Prostate gland (tissue), 2 donors: Measurements from ENCODE around the gene ETFBKMT.

Experiments
- CTCF ChIP-seq, 4 experiments: fragments of 200-600 bp in 2 of 4; fragments of 450-650 bp in 2 of 4; sonication (generic) in 2 of 4; IDR thresholded peaks; 1 replicate in 3 of 4; 2 replicates in 1 of 4; pipeline ENCODE4 v1.5.1; 2016 to 2019; ENCODE audit warnings: antibody characterized with exemption in 4 of 4, mild to moderate bottlenecking in 2 of 4, moderate library complexity in 2 of 4
- POLR2A ChIP-seq: fragments of 450-650 bp; IDR thresholded peaks from one replicate; pipeline ENCODE4 v1.6.1; 2016; ENCODE audit warnings: antibody characterized with exemption, mild to moderate bottlenecking
- POLR2AphosphoS5 ChIP-seq: sonication (generic); formaldehyde crosslinking; IDR thresholded peaks from one replicate; pipeline ENCODE4 v1.6.1; 2017; ENCODE audit warnings: antibody characterized with exemption

DNA sequence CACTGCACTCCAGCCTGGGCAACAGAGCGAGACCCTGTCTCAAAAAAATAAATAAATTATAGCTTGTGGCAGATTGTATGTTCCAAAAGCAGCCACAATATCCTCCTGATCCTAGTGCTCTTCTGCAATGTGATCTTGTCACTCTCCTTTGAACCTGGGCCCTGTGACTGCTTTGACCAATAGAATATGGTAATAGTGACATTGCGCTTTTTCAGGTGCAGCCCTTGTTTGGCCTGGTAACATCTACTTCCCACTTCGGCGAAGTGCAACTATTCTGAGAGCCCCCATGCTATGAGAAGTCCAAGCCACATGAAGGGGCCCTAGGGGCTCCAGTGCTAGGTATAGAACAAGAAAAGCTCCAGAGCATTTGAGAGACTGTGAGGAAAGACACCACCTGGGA is 37.5 kb upstream of the ETFBKMT start:
- TF ChIP-seq POLR2A (no peak), CTCF (IDR thresholded peaks at IDR 0.05) (no peak), POLR2AphosphoS5 (no peak)
